ENCODE data around the gene MTERF4.

GRCh38 chr2:241103176-241103595 is 1.1 kb upstream of the MTERF4 start:
- no peak for TF ChIP-seq CTCF (IDR thresholded peaks at IDR 0.05)
- TF ChIP-seq POLR2A (IDR thresholded peaks at IDR 0.05): no peak
